PC-3 (cell line): ENCODE results near the gene ITIH5. TPM values are rescaled to one million over a fixed set of nuclear protein-coding genes. Genes with fewer than 3 reads are reported as not detected.

Experiments
- ATAC-seq: fragments of 200-7000 bp; cut with Tn5 transposase; 2 replicates; pipeline ENCODE4 v1.9.1; 2020; ENCODE audit warnings: mild to moderate bottlenecking, moderate library complexity
- BruUV-seq: library from RNA; stranded (reverse); fragments of 400-500 nt; replicated peaks from 2 replicates; lab custom pipeline; 2021; lab: Mats Ljungman, UMichigan
- CTCF ChIA-PET: fragments of 300-600 bp; sonication (Branson Sonifier 250); formaldehyde crosslinking; loops from one replicate; lab custom pipeline; 2022; ENCODE audit warnings: antibody characterized with exemption; lab: Charles Lee
- POLR2A ChIA-PET: fragments of 300-600 bp; sonication (Branson Sonifier 250); formaldehyde crosslinking; loops from one replicate; lab custom pipeline; 2022; ENCODE audit warnings: antibody characterized with exemption; ENCODE audit not compliant: unreplicated experiment; lab: Charles Lee
- DNase-seq: peaks from one replicate; pipeline ENCODE4 v3.0.0-alpha.2; 2015
- H2AFZ ChIP-seq: fragments of 300-600 bp; sonication (generic); 2 replicates; pipeline ENCODE4 v1.6.0; 2016; ENCODE audit warnings: antibody characterized with exemption, low read length
- H3F3A ChIP-seq: fragments of 300-600 bp; sonication (generic); one replicate; pipeline ENCODE4 v1.6.0; 2017; ENCODE audit warnings: antibody characterized with exemption, low read length, control low read depth, mild to moderate bottlenecking; ENCODE audit not compliant: unreplicated experiment
- H3K27ac ChIP-seq: fragments of 300-600 bp; sonication (generic); 2 replicates; pipeline ENCODE4 v1.5.1; 2016; ENCODE audit warnings: mild to moderate bottlenecking, low read length
- H3K27me3 ChIP-seq: fragments of 300-600 bp; sonication (generic); 2 replicates; pipeline ENCODE4 v1.6.1; 2016; ENCODE audit warnings: low read length, mixed read lengths
- H3K36me3 ChIP-seq: fragments of 300-600 bp; sonication (generic); 2 replicates; pipeline ENCODE4 v1.6.1; 2016; ENCODE audit warnings: low read depth, mixed run types, low read length, mixed read lengths
- H3K4me1 ChIP-seq: fragments of 300-600 bp; sonication (generic); 2 replicates; pipeline ENCODE4 v1.5.1; 2016; ENCODE audit warnings: low read length; ENCODE audit not compliant: insufficient read depth
- H3K4me2 ChIP-seq: fragments of 300-600 bp; sonication (generic); 2 replicates; pipeline ENCODE4 v1.6.0; 2016; ENCODE audit warnings: low read length
- H3K4me3 ChIP-seq: fragments of 300-600 bp; sonication (generic); 2 replicates; pipeline ENCODE4 v1.5.1; 2016; ENCODE audit warnings: mild to moderate bottlenecking, low read length, mixed read lengths
- H3K79me2 ChIP-seq: fragments of 300-600 bp; sonication (generic); 2 replicates; pipeline ENCODE4 v1.6.1; 2017; ENCODE audit warnings: low read length, mixed read lengths
- H3K9ac ChIP-seq: fragments of 300-600 bp; sonication (generic); 2 replicates; pipeline ENCODE4 v1.6.0; 2016; ENCODE audit warnings: mild to moderate bottlenecking, low read length
- H3K9me2 ChIP-seq: fragments of 300-600 bp; sonication (generic); replicated peaks from 2 replicates; pipeline ENCODE4 v1.6.1; 2016; ENCODE audit warnings: mixed run types, low read length, mixed read lengths
- H3K9me3 ChIP-seq: fragments of 300-600 bp; sonication (generic); 2 replicates; pipeline ENCODE4 v1.6.1; 2016; ENCODE audit warnings: low read length, mixed read lengths
- H4K20me1 ChIP-seq: fragments of 300-600 bp; sonication (generic); 2 replicates; pipeline ENCODE4 v1.6.1; 2016; ENCODE audit warnings: low read length, mixed read lengths
- CTCF ChIP-seq: fragments of 300-600 bp; sonication (generic); conservative IDR thresholded peaks from 2 replicates; pipeline ENCODE4 v1.5.1; 2017; ENCODE audit warnings: antibody characterized with exemption, low read depth, mild to moderate bottlenecking, low read length
- EZH2 ChIP-seq: fragments of 300-600 bp; sonication (generic); IDR thresholded peaks from one replicate; pipeline ENCODE4 v1.6.1; 2017; ENCODE audit warnings: antibody characterized with exemption, mild to moderate bottlenecking, low read length; ENCODE audit not compliant: unreplicated experiment
- EZH2phosphoT487 ChIP-seq: fragments of 300-600 bp; sonication (generic); IDR thresholded peaks from 2 replicates; pipeline ENCODE4 v1.6.1; 2018; ENCODE audit warnings: mild to moderate bottlenecking, antibody characterized with exemption, low read length, borderline replicate concordance
- intact Hi-C: fragments of 100-400 bp; cut with micrococcal nuclease; formaldehyde crosslinking; loops from 2 replicates; pipeline ENCODE4 v1.9.0; 2023
- total RNA-seq: library from RNA; depleted of rRNA; stranded (reverse); fragments of >200 nt; gene quantifications from 2 replicates; pipeline ENCODE4 v1.2.3, GENCODE V29; 2014

ITIH5 gene
- total RNA-seq, 1 experiment from 2014 or later: not detected

- Histone ChIP-seq H3K4me2 (no peak overlapping the region), H3K9me2 (no peaks in the 10 kb centered on the region), H3K79me2 (no peaks in the 10 kb centered on the region), H3K27me3 (peaks cover 11% of the 10 kb centered on the region; the same call in 1 of the 2 replicates), H3K9ac (no peak overlapping the region), H2AFZ (no peak overlapping the region), H3F3A (no peaks in the 10 kb centered on the region), H3K9me3 (no peaks in the 10 kb centered on the region), H4K20me1 (no peaks in the 10 kb centered on the region), H3K36me3 (no peaks in the 10 kb centered on the region), H3K27ac (no peak overlapping the region), H3K4me3 (no peak overlapping the region), H3K4me1 (no peaks in the 10 kb centered on the region)
- DNase-seq (no peak), ATAC-seq (no peak)
- TF ChIP-seq EZH2 (no peak), CTCF (no peak), EZH2phosphoT487 (no peak)
- intact Hi-C loops: no loop called here
- ChIA-PET CTCF (no interaction called here), POLR2A (no interaction called here)
- no TSS peak for BruUV-seq
These were observed 86.2 kb downstream of the ITIH5 start for GRCh38 chr10:7580520-7580919.

DNA sequence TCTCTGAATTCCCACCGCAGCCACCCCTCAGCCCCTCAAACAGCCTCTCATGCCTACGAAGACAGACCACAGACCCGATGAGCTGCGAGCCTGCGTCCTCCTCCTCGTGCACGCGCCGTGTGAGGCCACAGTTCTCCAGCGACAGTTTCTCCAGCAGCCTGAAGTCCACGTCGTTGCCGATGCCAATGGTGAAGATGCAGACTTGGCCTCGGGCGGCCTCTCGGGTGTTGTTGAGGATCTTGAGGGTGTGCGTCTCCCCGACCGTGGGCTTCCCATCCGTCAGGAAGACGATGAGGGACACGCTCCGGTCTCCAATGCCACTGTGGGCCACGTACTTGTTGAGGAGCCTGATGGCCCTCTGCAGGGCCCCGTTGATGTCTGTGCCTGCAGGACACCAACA, 87.1 kb downstream of the ITIH5 start:
- intact Hi-C loops: no loop called here
- Histone ChIP-seq H3K9me2 (no peaks in the 10 kb centered on the region), H3K79me2 (no peaks in the 10 kb centered on the region), H3K9ac (no peak overlapping the region), H4K20me1 (no peaks in the 10 kb centered on the region), H3K27me3 (peaks cover 20% of the 10 kb centered on the region), H3K27ac (no peak overlapping the region), H3K9me3 (no peaks in the 10 kb centered on the region), H3K4me3 (no peak overlapping the region), H2AFZ (no peak overlapping the region), H3K4me1 (no peaks in the 10 kb centered on the region), H3F3A (no peaks in the 10 kb centered on the region), H3K4me2 (no peak overlapping the region), H3K36me3 (no peaks in the 10 kb centered on the region)
- CTCF ChIA-PET: no interaction called here
- DNase-seq (no peak), ATAC-seq (no peak)
- POLR2A ChIA-PET: no interaction called here
- TF ChIP-seq EZH2 (no peak), EZH2phosphoT487 (no peak), CTCF (no peak)
- no TSS peak for BruUV-seq

DNA sequence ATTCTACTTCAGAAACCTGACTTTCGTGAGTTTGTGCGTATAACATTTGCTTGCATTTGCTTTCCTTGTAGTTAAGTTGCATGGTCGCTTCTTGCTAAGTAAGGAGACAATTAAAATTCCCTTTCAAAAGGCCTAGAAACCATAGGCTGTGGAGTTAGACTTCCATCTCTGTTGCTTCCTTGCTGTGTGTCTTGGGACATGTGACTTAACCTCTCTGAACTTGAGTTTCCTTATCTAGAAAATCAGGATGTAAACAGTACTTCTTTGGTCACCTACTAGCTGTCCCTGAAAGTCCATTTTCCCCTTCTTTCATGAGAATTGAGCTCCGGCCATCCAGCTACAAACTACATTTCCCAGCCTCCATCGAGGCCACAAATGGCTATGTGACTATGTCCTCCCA, 89.2 kb downstream of the ITIH5 start:
- no TSS peak for BruUV-seq
- H3K79me2 ChIP-seq: no peaks in the 10 kb centered on the region
- H3K9me2 ChIP-seq: no peaks in the 10 kb centered on the region
- H3F3A ChIP-seq: no peaks in the 10 kb centered on the region
- no peak for ATAC-seq
- H4K20me1 ChIP-seq: no peaks in the 10 kb centered on the region
- no peak overlapping the region for H2AFZ ChIP-seq
- H3K4me3 ChIP-seq: no peak overlapping the region
- ChIA-PET CTCF (no interaction called here), POLR2A (no interaction called here)
- H3K9ac ChIP-seq: no peak overlapping the region
- no peaks in the 10 kb centered on the region for H3K9me3 ChIP-seq
- intact Hi-C loops: no loop called here
- no peak for TF ChIP-seq CTCF
- no peak for TF ChIP-seq EZH2phosphoT487
- TF ChIP-seq EZH2: no peak
- H3K4me1 ChIP-seq: no peaks in the 10 kb centered on the region
- no peak for DNase-seq
- H3K27me3 ChIP-seq: peaks cover 19% of the 10 kb centered on the region
- H3K27ac ChIP-seq: no peak overlapping the region
- no peak overlapping the region for H3K4me2 ChIP-seq
- H3K36me3 ChIP-seq: no peaks in the 10 kb centered on the region
